ENCODE data around the gene IHH. TPM values are rescaled to one million over a fixed set of nuclear protein-coding genes. Genes with fewer than 3 reads are reported as not detected.

IHH gene
- total RNA-seq, result not detected

GRCh38 chr2:219060821-219061791 is at the start of gene IHH:
IHH (minus strand) TSS chr2:219060921; CDS start chr2:219060467, 454 bp downstream.
- intact Hi-C loops (cut with micrococcal nuclease), result no loop called here
- DNase-seq (peak; percentile 31), ATAC-seq (no peak)
- peaks cover 60% of the 10 kb centered on the region for H3K27me3 Mint-ChIP-seq
- no peaks in the 10 kb centered on the region for H3K9me3 Mint-ChIP-seq
- CTCF ChIA-PET, result interaction anchor here (1.0 to 24.1 kb wide), 6 partner anchors 9 to 94 kb away, joined by 3 to 431 read pairs (median 68); partner anchors contain the start of gene NHEJ1
- no peaks in the 10 kb centered on the region for H3K36me3 Mint-ChIP-seq (ENCODE audit: low read depth)
- peaks cover 19% of the 10 kb centered on the region for H3K4me1 Mint-ChIP-seq (ENCODE audit: low read depth)
- H3K27ac Mint-ChIP-seq, result no peak within 1 kb of the TSS
- peak within 1 kb of the TSS; percentile 16 for H3K4me3 Mint-ChIP-seq
- TF ChIP-seq, protein P1, sequence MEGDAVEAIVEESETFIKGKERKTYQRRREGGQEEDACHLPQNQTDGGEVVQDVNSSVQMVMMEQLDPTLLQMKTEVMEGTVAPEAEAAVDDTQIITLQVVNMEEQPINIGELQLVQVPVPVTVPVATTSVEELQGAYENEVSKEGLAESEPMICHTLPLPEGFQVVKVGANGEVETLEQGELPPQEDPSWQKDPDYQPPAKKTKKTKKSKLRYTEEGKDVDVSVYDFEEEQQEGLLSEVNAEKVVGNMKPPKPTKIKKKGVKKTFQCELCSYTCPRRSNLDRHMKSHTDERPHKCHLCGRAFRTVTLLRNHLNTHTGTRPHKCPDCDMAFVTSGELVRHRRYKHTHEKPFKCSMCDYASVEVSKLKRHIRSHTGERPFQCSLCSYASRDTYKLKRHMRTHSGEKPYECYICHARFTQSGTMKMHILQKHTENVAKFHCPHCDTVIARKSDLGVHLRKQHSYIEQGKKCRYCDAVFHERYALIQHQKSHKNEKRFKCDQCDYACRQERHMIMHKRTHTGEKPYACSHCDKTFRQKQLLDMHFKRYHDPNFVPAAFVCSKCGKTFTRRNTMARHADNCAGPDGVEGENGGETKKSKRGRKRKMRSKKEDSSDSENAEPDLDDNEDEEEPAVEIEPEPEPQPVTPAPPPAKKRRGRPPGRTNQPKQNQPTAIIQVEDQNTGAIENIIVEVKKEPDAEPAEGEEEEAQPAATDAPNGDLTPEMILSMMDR (IDR thresholded peaks at IDR 0.05), result no peak
- POLR2A ChIA-PET, result interaction anchor here (1.3 to 1.9 kb wide), 2 partner anchors 20 to 56 kb away, joined by 3 to 7 read pairs; no protein-coding TSS in a partner anchor

DNA sequence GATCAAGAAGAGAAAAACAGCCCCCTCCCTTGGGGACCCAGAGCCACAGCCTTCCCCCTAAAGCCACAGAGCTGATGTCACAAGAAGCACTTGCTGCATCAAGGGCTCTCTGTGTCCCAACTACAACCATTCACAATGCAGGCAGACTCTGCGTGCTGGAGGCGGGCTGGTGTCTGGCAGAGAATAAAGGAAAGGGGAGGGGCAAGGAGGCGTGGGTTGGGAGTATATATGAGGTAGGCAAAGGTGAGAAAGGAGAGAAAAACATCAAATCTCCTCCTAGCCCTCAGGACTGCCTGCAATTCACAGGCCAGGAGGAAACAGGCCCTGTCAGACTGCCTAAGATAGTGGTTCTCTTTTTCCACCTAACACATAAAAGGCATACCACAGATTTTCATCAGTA is 48.8 kb upstream of the IHH start:
- POLR2A ChIA-PET, result no interaction called here
- CTCF ChIA-PET, result interaction anchor here (1.0 to 19.0 kb wide), 5 partner anchors 10 to 185 kb away, joined by 3 to 431 read pairs (median 17); partner anchors contain the start of gene IHH
- Mint-ChIP-seq H3K27me3 (no peaks in the 10 kb centered on the region), H3K4me1 (ENCODE audit: low read depth) (peaks cover 45% of the 10 kb centered on the region), H3K27ac (peak overlapping the region; percentile 60), H3K9me3 (no peaks in the 10 kb centered on the region), H3K4me3 (no peak overlapping the region), H3K36me3 (ENCODE audit: low read depth) (peaks cover 3% of the 10 kb centered on the region)
- DNase-seq (peak; percentile 93), ATAC-seq (peak; percentile 96)
- TF ChIP-seq, protein P1 (IDR thresholded peaks at IDR 0.05), result no peak
- intact Hi-C loops (cut with micrococcal nuclease), result no loop called here

GRCh38 chr2:219107758-219108157 is 47.0 kb upstream of the IHH start:
- DNase-seq (no peak), ATAC-seq (no peak)
- ChIA-PET POLR2A (no interaction called here), CTCF (interaction anchor here (1.1 to 1.3 kb wide), 6 partner anchors 9 to 111 kb away, joined by 3 to 9 read pairs (median 4); no protein-coding TSS in a partner anchor)
- TF ChIP-seq, protein P1 (IDR thresholded peaks at IDR 0.05), result no peak
- Mint-ChIP-seq H3K4me1 (ENCODE audit: low read depth) (peaks cover 50% of the 10 kb centered on the region), H3K27ac (no peak overlapping the region), H3K36me3 (ENCODE audit: low read depth) (peaks cover 5% of the 10 kb centered on the region), H3K9me3 (no peaks in the 10 kb centered on the region), H3K4me3 (no peak overlapping the region), H3K27me3 (no peaks in the 10 kb centered on the region)
- intact Hi-C loops (cut with micrococcal nuclease), result no loop called here

DNA sequence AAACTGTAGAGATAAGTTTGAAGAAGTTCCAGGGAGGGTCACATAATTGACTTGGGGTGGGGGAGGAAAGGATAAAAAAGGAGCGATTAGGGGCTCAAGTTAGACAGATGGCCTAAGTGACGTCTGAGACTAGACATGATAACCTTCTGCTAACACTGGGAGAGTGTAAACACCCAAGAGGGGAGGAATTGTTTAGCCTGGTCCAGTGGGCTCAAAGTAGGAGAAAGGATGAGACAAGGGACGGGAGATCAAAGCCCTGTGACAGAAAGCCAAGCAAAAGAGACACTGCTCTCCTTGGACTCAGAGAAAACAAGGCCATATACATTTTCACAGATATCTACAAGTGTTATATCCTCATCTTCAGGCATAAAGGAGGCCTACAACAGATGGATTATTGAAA is 45.5 kb upstream of the IHH start:
- no peak overlapping the region for H3K4me3 Mint-ChIP-seq
- intact Hi-C loops (cut with micrococcal nuclease), result no loop called here
- ATAC-seq, result no peak
- TF ChIP-seq, protein P1 (IDR thresholded peaks at IDR 0.05), result no peak
- H3K36me3 Mint-ChIP-seq (ENCODE audit: low read depth), result peaks cover 5% of the 10 kb centered on the region
- H3K27me3 Mint-ChIP-seq, result no peaks in the 10 kb centered on the region
- POLR2A ChIA-PET, result no interaction called here
- no peak for DNase-seq
- H3K9me3 Mint-ChIP-seq, result no peaks in the 10 kb centered on the region
- no peak overlapping the region for H3K27ac Mint-ChIP-seq
- CTCF ChIA-PET, result interaction anchor here (1.1 to 3.4 kb wide), 6 partner anchors 12 to 193 kb away, joined by 3 to 71 read pairs (median 3); no protein-coding TSS in a partner anchor
- H3K4me1 Mint-ChIP-seq (ENCODE audit: low read depth), result peaks cover 45% of the 10 kb centered on the region
